Type B pancreatic cell (in vitro differentiated cells): Measurements from ENCODE around the gene RANBP1. TPM values are rescaled to one million over a fixed set of nuclear protein-coding genes. Genes with fewer than 3 reads are reported as not detected.

Experiments
- DNase-seq: peaks from one replicate; pipeline ENCODE4 v3.0.0; 2021; ENCODE audit warnings: mixed read lengths; ENCODE audit not compliant: unreplicated experiment; ENCODE audit errors: extremely low spot score
- H3K27ac Mint-ChIP-seq: 2 replicates; pipeline ENCODE4 v1.8.0; 2021; ENCODE audit warnings: mild to moderate bottlenecking, mixed read lengths
- H3K27me3 Mint-ChIP-seq: 2 replicates; pipeline ENCODE4 v1.8.0; 2021; ENCODE audit warnings: mixed read lengths
- H3K36me3 Mint-ChIP-seq: 2 replicates; pipeline ENCODE4 v1.8.0; 2021; ENCODE audit warnings: mixed read lengths
- H3K4me1 Mint-ChIP-seq: one replicate; pipeline ENCODE4 v1.8.0; 2021; ENCODE audit warnings: mixed read lengths; ENCODE audit not compliant: unreplicated experiment
- H3K4me3 Mint-ChIP-seq: 2 replicates; pipeline ENCODE4 v1.8.0; 2021; ENCODE audit warnings: mild to moderate bottlenecking, mixed read lengths
- H3K9me3 Mint-ChIP-seq: 2 replicates; pipeline ENCODE4 v1.8.0; 2021; ENCODE audit warnings: mixed read lengths
- CTCF ChIP-seq: fragments of 200-600 bp; sonication (generic); conservative IDR thresholded peaks from 2 replicates; pipeline ENCODE4 v1.5.0; 2021; ENCODE audit warnings: antibody characterized with exemption, mild to moderate bottlenecking
- total RNA-seq: library from RNA; stranded (reverse); gene quantifications from 2 replicates; pipeline ENCODE4 v1.2.1, GENCODE V29; 2021; ENCODE audit warnings: low replicate concordance

Gene RANBP1
- total RNA-seq, 1 donor from 2014 or later, result 235 TPM

- peaks cover 8% of the 10 kb centered on the region for H3K4me1 Mint-ChIP-seq
- H3K4me3 Mint-ChIP-seq, result no peak overlapping the region
- no peak overlapping the region for H3K27ac Mint-ChIP-seq
- TF ChIP-seq CTCF, result no peak
- H3K36me3 Mint-ChIP-seq, result no peaks in the 10 kb centered on the region
- DNase-seq, result no peak
- no peaks in the 10 kb centered on the region for H3K27me3 Mint-ChIP-seq
- no peaks in the 10 kb centered on the region for H3K9me3 Mint-ChIP-seq
Observed at GRCh38 chr22:20155330-20156041, 39.6 kb downstream of the RANBP1 start.

GRCh38 chr22:20156042-20156389, 40.1 kb downstream of the RANBP1 start:
- TF ChIP-seq CTCF, result no peak
- no peak for DNase-seq
- Mint-ChIP-seq H3K27me3 (no peaks in the 10 kb centered on the region), H3K36me3 (no peaks in the 10 kb centered on the region), H3K27ac (no peak overlapping the region), H3K4me3 (no peak overlapping the region), H3K4me1 (peaks cover 8% of the 10 kb centered on the region), H3K9me3 (no peaks in the 10 kb centered on the region)

GRCh38 chr22:20156611-20157429, 40.9 kb downstream of the RANBP1 start:
- Mint-ChIP-seq H3K4me1 (peaks cover 8% of the 10 kb centered on the region), H3K27me3 (no peaks in the 10 kb centered on the region), H3K9me3 (no peaks in the 10 kb centered on the region), H3K36me3 (no peaks in the 10 kb centered on the region), H3K27ac (no peak overlapping the region), H3K4me3 (no peak overlapping the region)
- DNase-seq, result peak; percentile 93
- TF ChIP-seq CTCF, result peak; percentile 99

GRCh38 chr22:20157430-20158183, 41.7 kb downstream of the RANBP1 start:
- Mint-ChIP-seq H3K4me1 (peaks cover 8% of the 10 kb centered on the region), H3K4me3 (no peak overlapping the region), H3K27me3 (no peaks in the 10 kb centered on the region), H3K27ac (no peak overlapping the region), H3K36me3 (no peaks in the 10 kb centered on the region), H3K9me3 (no peaks in the 10 kb centered on the region)
- DNase-seq, result no peak
- no peak for TF ChIP-seq CTCF

- peaks cover 7% of the 10 kb centered on the region for H3K4me1 Mint-ChIP-seq
- no peak for DNase-seq
- no peak overlapping the region for H3K4me3 Mint-ChIP-seq
- H3K27me3 Mint-ChIP-seq, result no peaks in the 10 kb centered on the region
- TF ChIP-seq CTCF, result no peak
- H3K36me3 Mint-ChIP-seq, result no peaks in the 10 kb centered on the region
- no peaks in the 10 kb centered on the region for H3K9me3 Mint-ChIP-seq
- H3K27ac Mint-ChIP-seq, result no peak overlapping the region
Observed at GRCh38 chr22:20158391-20159036, 42.6 kb downstream of the RANBP1 start.
